GM23338 (cell line): ENCODE results near the gene OR5C1. TPM values are rescaled to one million over a fixed set of nuclear protein-coding genes. Genes with fewer than 3 reads are reported as not detected.
A peak's percentile ranks its signal among the peaks of the same experiment; 100 is the strongest.
"Not testable (repeated sequence)": the region's sequence is repeated elsewhere in the genome, so short reads cannot be mapped to it uniquely, and the experiment has no call there.

ENCODE experiments used
- ATAC-seq: fragments of 200-7000 bp; cut with Tn5 transposase; 3 replicates; pipeline ENCODE4 v1.9.1; 2020
- DNase-seq: peaks from one replicate; pipeline ENCODE4 v3.0.0-alpha.2; 2015; ENCODE audit warnings: low spot score
- H2AFZ ChIP-seq: fragments of 200-600 bp; sonication (generic); 2 replicates; pipeline ENCODE4 v1.8.0; 2016; ENCODE audit warnings: antibody characterized with exemption, mild to moderate bottlenecking, moderate library complexity
- H3F3A ChIP-seq: fragments of 200-600 bp; sonication (generic); replicated peaks from 2 replicates; pipeline ENCODE4 v1.8.0; 2017; ENCODE audit warnings: antibody characterized with exemption, mixed run types, low read depth
- H3K27ac ChIP-seq: fragments of 200-600 bp; sonication (generic); 2 replicates; pipeline ENCODE4 v1.6.1; 2016; ENCODE audit warnings: low read depth
- H3K27me3 ChIP-seq: fragments of 200-600 bp; sonication (generic); 2 replicates; pipeline ENCODE4 v1.8.0; 2016; ENCODE audit warnings: mild to moderate bottlenecking, mixed run types, moderate library complexity; ENCODE audit not compliant: insufficient read depth
- H3K36me3 ChIP-seq: fragments of 200-600 bp; sonication (generic); 2 replicates; pipeline ENCODE4 v1.8.0; 2016; ENCODE audit warnings: mild to moderate bottlenecking; ENCODE audit not compliant: insufficient read depth
- H3K4me1 ChIP-seq: fragments of 200-600 bp; sonication (generic); 2 replicates; pipeline ENCODE4 v1.8.0; 2016; ENCODE audit warnings: mild to moderate bottlenecking, moderate library complexity; ENCODE audit not compliant: insufficient read depth
- H3K4me2 ChIP-seq: fragments of 200-600 bp; sonication (generic); 2 replicates; pipeline ENCODE4 v1.7.1; 2017; ENCODE audit warnings: mixed run types
- H3K4me3 ChIP-seq: fragments of 200-600 bp; sonication (generic); 2 replicates; pipeline ENCODE4 v1.6.1; 2016; ENCODE audit warnings: mixed run types
- H3K79me2 ChIP-seq: fragments of 200-600 bp; sonication (generic); replicated peaks from 2 replicates; pipeline ENCODE4 v1.8.0; 2017; ENCODE audit warnings: mild to moderate bottlenecking; ENCODE audit not compliant: insufficient read depth
- H3K9me2 ChIP-seq: fragments of 200-600 bp; sonication (generic); 2 replicates; pipeline ENCODE4 v1.8.0; 2017; ENCODE audit not compliant: insufficient read depth
- H4K20me1 ChIP-seq: fragments of 200-600 bp; sonication (generic); replicated peaks from 2 replicates; pipeline ENCODE4 v1.8.0; 2017; ENCODE audit warnings: mild to moderate bottlenecking; ENCODE audit not compliant: insufficient read depth
- H3K27ac Mint-ChIP-seq: 2 replicates; pipeline ENCODE4 v1.8.0; 2020; ENCODE audit warnings: inconsistent platforms, mild to moderate bottlenecking, moderate library complexity, mixed read lengths
- H3K27me3 Mint-ChIP-seq: 3 replicates; pipeline ENCODE4 v1.8.0; 2022; ENCODE audit warnings: low read depth, mild to moderate bottlenecking, moderate library complexity, mixed read lengths, inconsistent platforms; ENCODE audit not compliant: insufficient read depth, poor library complexity
- H3K36me3 Mint-ChIP-seq: 3 replicates; pipeline ENCODE4 v1.8.0; 2021; ENCODE audit warnings: low read depth, mild to moderate bottlenecking, inconsistent platforms, moderate library complexity, mixed read lengths
- H3K4me1 Mint-ChIP-seq: 3 replicates; pipeline ENCODE4 v1.8.0; 2020; ENCODE audit warnings: mild to moderate bottlenecking, inconsistent platforms, mixed read lengths
- H3K4me3 Mint-ChIP-seq: 3 replicates; pipeline ENCODE4 v1.8.0; 2021; ENCODE audit warnings: moderate library complexity, mild to moderate bottlenecking, inconsistent platforms, mixed read lengths
- H3K9me3 Mint-ChIP-seq: 3 replicates; pipeline ENCODE4 v1.8.0; 2020; ENCODE audit warnings: moderate library complexity, mild to moderate bottlenecking, inconsistent platforms, mixed read lengths
- polyA plus RNA-seq: library from polyadenylated mRNA; unstranded; fragments of >200 nt; fragmentation: Nextera tagmentation; extraction: Ambion mirVana; gene quantifications from 2 replicates; pipeline ENCODE4 v1.2.1, GENCODE V29; 2016
- total RNA-seq: library from RNA; depleted of rRNA; stranded (reverse); fragments of >200 nt; shearing (Covaris generic); gene quantifications from 2 replicates; pipeline ENCODE4 v1.2.3, GENCODE V29; 2014; rRNA removed
- TF ChIP-seq, protein P1 (sequence below), 2 experiments: fragments of 200-600 bp in 1 of 2; sonication (generic) in 1 of 2; conservative IDR thresholded peaks; 2 replicates each; pipeline versions ENCODE4 v1.5.1 to v1.6.1; 2016 to 2017; ENCODE audit warnings: antibody characterized with exemption in 2 of 2, low read depth in 2 of 2, mild to moderate bottlenecking in 2 of 2, moderate library complexity in 1 of 2

Gene OR5C1
- total and polyA plus RNA-seq, 2 experiments from 2014 or later, result not detected

- not testable (repeated sequence) for H3K9me2 ChIP-seq, ATAC-seq, H3K27me3 ChIP-seq, H3K27ac ChIP-seq, H3K4me2 ChIP-seq, H3K36me3 Mint-ChIP-seq, H3K9me3 Mint-ChIP-seq, H3F3A ChIP-seq, H3K79me2 ChIP-seq, H2AFZ ChIP-seq, H3K4me3 Mint-ChIP-seq, H3K4me1 Mint-ChIP-seq, H3K27ac Mint-ChIP-seq, H4K20me1 ChIP-seq, H3K4me1 ChIP-seq, DNase-seq, H3K4me3 ChIP-seq, H3K27me3 Mint-ChIP-seq, H3K36me3 ChIP-seq
- TF ChIP-seq, protein P1, sequence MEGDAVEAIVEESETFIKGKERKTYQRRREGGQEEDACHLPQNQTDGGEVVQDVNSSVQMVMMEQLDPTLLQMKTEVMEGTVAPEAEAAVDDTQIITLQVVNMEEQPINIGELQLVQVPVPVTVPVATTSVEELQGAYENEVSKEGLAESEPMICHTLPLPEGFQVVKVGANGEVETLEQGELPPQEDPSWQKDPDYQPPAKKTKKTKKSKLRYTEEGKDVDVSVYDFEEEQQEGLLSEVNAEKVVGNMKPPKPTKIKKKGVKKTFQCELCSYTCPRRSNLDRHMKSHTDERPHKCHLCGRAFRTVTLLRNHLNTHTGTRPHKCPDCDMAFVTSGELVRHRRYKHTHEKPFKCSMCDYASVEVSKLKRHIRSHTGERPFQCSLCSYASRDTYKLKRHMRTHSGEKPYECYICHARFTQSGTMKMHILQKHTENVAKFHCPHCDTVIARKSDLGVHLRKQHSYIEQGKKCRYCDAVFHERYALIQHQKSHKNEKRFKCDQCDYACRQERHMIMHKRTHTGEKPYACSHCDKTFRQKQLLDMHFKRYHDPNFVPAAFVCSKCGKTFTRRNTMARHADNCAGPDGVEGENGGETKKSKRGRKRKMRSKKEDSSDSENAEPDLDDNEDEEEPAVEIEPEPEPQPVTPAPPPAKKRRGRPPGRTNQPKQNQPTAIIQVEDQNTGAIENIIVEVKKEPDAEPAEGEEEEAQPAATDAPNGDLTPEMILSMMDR (conservative IDR thresholded peaks at IDR 0.05; ENCODE audit: low read depth in 2 of 2), result peak in 1 of 2 experiments; percentile 38; a peak in 2 of 4 replicates
These were observed 49.7 kb downstream of the OR5C1 start for GRCh38 chr9:122838441-122838840.

Other genes starting within 250 kb of the OR5C1 start
- not detected in 2 replicates for gene OR1N2, start 235.8 kb upstream of the OR5C1 start, total RNA-seq
- gene OR1N2, start 235.8 kb upstream of the OR5C1 start, polyA plus RNA-seq, result not detected in 2 replicates
- gene OR1L8, start 205.5 kb upstream of the OR5C1 start, total RNA-seq, result not detected in 2 replicates
- gene OR1L8, start 205.5 kb upstream of the OR5C1 start, polyA plus RNA-seq, result not detected in 2 replicates
- gene OR1Q1, start 174.2 kb upstream of the OR5C1 start, total RNA-seq, result not detected in 2 replicates
- not detected in 2 replicates for gene OR1Q1, start 174.2 kb upstream of the OR5C1 start, polyA plus RNA-seq
- not detected in 2 replicates for gene OR1B1, start 131.3 kb upstream of the OR5C1 start, total RNA-seq
- gene OR1B1, start 131.3 kb upstream of the OR5C1 start, polyA plus RNA-seq, result not detected in 2 replicates
- not detected in 2 replicates for gene OR1L1, start 127.2 kb upstream of the OR5C1 start, total RNA-seq
- gene OR1L1, start 127.2 kb upstream of the OR5C1 start, polyA plus RNA-seq, result not detected in 2 replicates
- gene OR1L3, start 113.8 kb upstream of the OR5C1 start, total RNA-seq, result not detected in 2 replicates
- not detected in 2 replicates for gene OR1L3, start 113.8 kb upstream of the OR5C1 start, polyA plus RNA-seq
- gene OR1L4, start 64.9 kb upstream of the OR5C1 start, total RNA-seq, result not detected in 2 replicates
- not detected in 2 replicates for gene OR1L4, start 64.9 kb upstream of the OR5C1 start, polyA plus RNA-seq
- gene OR1L6, start 46.6 kb upstream of the OR5C1 start, total RNA-seq, result not detected in 2 replicates
- not detected in 2 replicates for gene OR1L6, start 46.6 kb upstream of the OR5C1 start, polyA plus RNA-seq
- not detected in 2 replicates for gene OR1K1, start 11.2 kb downstream of the OR5C1 start, total RNA-seq
- not detected in 2 replicates for gene OR1K1, start 11.2 kb downstream of the OR5C1 start, polyA plus RNA-seq
- 21.2 and 26.6 TPM in 2 replicates for gene PDCL, start 39.7 kb downstream of the OR5C1 start, total RNA-seq
- gene PDCL, start 39.7 kb downstream of the OR5C1 start, polyA plus RNA-seq, result 15.5 and 16.6 TPM in 2 replicates
- gene RC3H2, start 116.4 kb downstream of the OR5C1 start, total RNA-seq, result 37.5 and 42.1 TPM in 2 replicates
- gene RC3H2, start 116.4 kb downstream of the OR5C1 start, polyA plus RNA-seq, result 20.6 and 24.9 TPM in 2 replicates
- 12.7 and 16.9 TPM in 2 replicates for gene ZBTB6, start 124.4 kb downstream of the OR5C1 start, total RNA-seq
- gene ZBTB6, start 124.4 kb downstream of the OR5C1 start, polyA plus RNA-seq, result 3.2 and 4.0 TPM in 2 replicates
- 9.0 and 9.7 TPM in 2 replicates for gene ZBTB26, start 142.6 kb downstream of the OR5C1 start, total RNA-seq
- gene ZBTB26, start 142.6 kb downstream of the OR5C1 start, polyA plus RNA-seq, result 2.7 and 3.0 TPM in 2 replicates
- 33.9 and 34.0 TPM in 2 replicates for gene RABGAP1, start 152.1 kb downstream of the OR5C1 start, total RNA-seq
- gene RABGAP1, start 152.1 kb downstream of the OR5C1 start, polyA plus RNA-seq, result 8.1 and 8.5 TPM in 2 replicates
- 0.90 and 1.9 TPM in 2 replicates for gene GPR21, start 244.7 kb downstream of the OR5C1 start, total RNA-seq
- gene GPR21, start 244.7 kb downstream of the OR5C1 start, polyA plus RNA-seq, result 0.24 TPM in 1 of 2 replicates, not detected in the other